Spinal cord (tissue), 4 donors: Measurements from ENCODE around the gene RFX5. TPM values are rescaled to one million over a fixed set of nuclear protein-coding genes. Genes with fewer than 3 reads are reported as not detected.

Experiments
- polyA plus RNA-seq, 2 donors: library from polyadenylated mRNA; unstranded; fragments of 120-200 nt; gene quantifications; one replicate each; pipeline ENCODE4 v1.2.1, GENCODE V29; 2013; ENCODE audit not compliant: insufficient read length in 2 of 2
- small RNA-seq: library from RNA; depleted of rRNA; stranded (forward); fragments of <200 nt; gene quantifications from one replicate; pipeline ENCODE3, GENCODE V24; 2014; ENCODE audit warnings: low replicate concordance
- total RNA-seq, 2 donors: library from RNA; depleted of rRNA in 1 of 2; stranded (reverse); fragments of 120-200 nt in 1 of 2; fragments of >200 nt in 1 of 2; gene quantifications; one replicate each; pipeline versions ENCODE4 v1.2.3 to v1.2.4, GENCODE V29; 2013 to 2014

The RFX5 gene
- total and polyA plus RNA-seq, 4 donors, result 36.9 to 53.1 (median 41.7) TPM

Small RNAs within 50 kb of the gene (small RNA-seq; reads per million reads assigned to genes)
- 0.65 reads per million, percentile 66 among the genes with 10 or more reads in this experiment for gene RN7SL444P

Other genes starting within 250 kb of the RFX5 start
- gene SEMA6C, start 200.6 kb downstream of the RFX5 start, total RNA-seq, result 10 to 100 TPM; 10.2 to 16.4 TPM
- 10 to 100 TPM; 34.6 to 47.8 TPM for gene SEMA6C, start 200.6 kb downstream of the RFX5 start, polyA plus RNA-seq
- gene TNFAIP8L2, start 190.6 kb downstream of the RFX5 start, total RNA-seq, result 1 to 10 TPM; 4.5 to 5.5 TPM
- gene TNFAIP8L2, start 190.6 kb downstream of the RFX5 start, polyA plus RNA-seq, result 1 to 10 TPM; 3.2 to 3.9 TPM
- 10 to 100 TPM; 12.9 to 19.1 TPM for gene LYSMD1, start 181.3 kb downstream of the RFX5 start, total RNA-seq
- 10 to 100 TPM; 17.9 to 18.7 TPM for gene LYSMD1, start 181.3 kb downstream of the RFX5 start, polyA plus RNA-seq
- gene SCNM1, start 181.1 kb downstream of the RFX5 start, total RNA-seq, result 10 to 100 TPM; 26.1 to 59.3 TPM
- 10 to 100 TPM; 54.8 to 55.8 TPM for gene SCNM1, start 181.1 kb downstream of the RFX5 start, polyA plus RNA-seq
- gene TMOD4, start 171.3 kb downstream of the RFX5 start, total RNA-seq, result not detected
- 1 to 10 TPM in 1 of 2 donors, not detected in 1; 1.2 TPM for gene TMOD4, start 171.3 kb downstream of the RFX5 start, polyA plus RNA-seq
- gene VPS72, start 157.1 kb downstream of the RFX5 start, total RNA-seq, result 10 to 100 TPM; 38.6 to 67.7 TPM
- gene VPS72, start 157.1 kb downstream of the RFX5 start, polyA plus RNA-seq, result 10 to 100 TPM; 91.6 to 93.0 TPM
- 10 to 100 TPM; 44.0 to 59.3 TPM for gene PIP5K1A, start 148.7 kb downstream of the RFX5 start, total RNA-seq
- 10 to 100 TPM; 34.9 to 50.9 TPM for gene PIP5K1A, start 148.7 kb downstream of the RFX5 start, polyA plus RNA-seq
- gene PSMD4, start 92.5 kb downstream of the RFX5 start, total RNA-seq, result 100 to 1,000 TPM; 108 to 211 TPM
- 100 to 1,000 TPM; 178 to 181 TPM for gene PSMD4, start 92.5 kb downstream of the RFX5 start, polyA plus RNA-seq
- 10 to 100 TPM in 1 of 2 donors, 1 to 10 TPM in 1; 9.6 to 14.1 TPM for gene ZNF687, start 65.0 kb downstream of the RFX5 start, total RNA-seq
- 10 to 100 TPM; 19.8 to 24.9 TPM for gene ZNF687, start 65.0 kb downstream of the RFX5 start, polyA plus RNA-seq
- gene PI4KB, start 19.8 kb downstream of the RFX5 start, total RNA-seq, result 10 to 100 TPM; 37.9 to 49.6 TPM
- gene PI4KB, start 19.8 kb downstream of the RFX5 start, polyA plus RNA-seq, result 10 to 100 TPM; 70.3 to 79.0 TPM
- 100 to 1,000 TPM in 1 of 2 donors, 10 to 100 TPM in 1; 36.2 to 147 TPM for gene SELENBP1, start 25.5 kb upstream of the RFX5 start, total RNA-seq
- gene SELENBP1, start 25.5 kb upstream of the RFX5 start, polyA plus RNA-seq, result 10 to 100 TPM; 13.6 to 40.5 TPM
- gene PSMB4, start 52.3 kb upstream of the RFX5 start, total RNA-seq, result 100 to 1,000 TPM; 247 to 298 TPM
- 100 to 1,000 TPM; 274 to 285 TPM for gene PSMB4, start 52.3 kb upstream of the RFX5 start, polyA plus RNA-seq
- 10 to 100 TPM; 56.0 to 76.0 TPM for gene POGZ, start 112.2 kb upstream of the RFX5 start, total RNA-seq
- 100 to 1,000 TPM in 1 of 2 donors, 10 to 100 TPM in 1; 86.3 to 102 TPM for gene POGZ, start 112.2 kb upstream of the RFX5 start, polyA plus RNA-seq
- gene CGN, start 164.1 kb upstream of the RFX5 start, total RNA-seq, result 1 to 10 TPM; 2.4 to 4.1 TPM
- 10 to 100 TPM in 1 of 2 donors, 1 to 10 TPM in 1; 6.9 to 14.1 TPM for gene CGN, start 164.1 kb upstream of the RFX5 start, polyA plus RNA-seq
- gene TUFT1, start 193.1 kb upstream of the RFX5 start, total RNA-seq, result 1 to 10 TPM; 5.8 to 6.3 TPM
- 1 to 10 TPM; 6.4 to 9.7 TPM for gene TUFT1, start 193.1 kb upstream of the RFX5 start, polyA plus RNA-seq